Measurements from ENCODE around the gene FUT8.

FUT8 gene

GRCh38 chr14:65433157-65433556 is 20.6 kb downstream of the FUT8 start:
- no peaks in the 10 kb centered on the region for H3K27me3 ChIP-seq (ENCODE audit: low read depth, low read length)
- H3K9me3 ChIP-seq (ENCODE audit: control insufficient read depth in 1 of 2, low read length in 2 of 2) = peaks cover 0 to 3% of the 10 kb centered on the region in 2 donors
- no peak overlapping the region for H3K27ac ChIP-seq (ENCODE audit: low read length)
- H3K4me1 ChIP-seq (ENCODE audit: control insufficient read depth in 1 of 2, insufficient read depth in 2 of 2, low read length in 2 of 2) = no peaks in the 10 kb centered on the region
- no peak overlapping the region for H3K4me3 ChIP-seq (ENCODE audit: low read depth in 1 of 2, low read length in 2 of 2)
- no peaks in the 10 kb centered on the region for H3K36me3 ChIP-seq (ENCODE audit: control insufficient read depth in 1 of 2, insufficient read depth in 2 of 2, low read length in 2 of 2)

GRCh38 chr14:65433646-65434045 is 21.1 kb downstream of the FUT8 start:
- Histone ChIP-seq H3K4me1 (ENCODE audit: control insufficient read depth in 1 of 2, insufficient read depth in 2 of 2, low read length in 2 of 2) (no peaks in the 10 kb centered on the region), H3K27ac (ENCODE audit: low read length) (no peak overlapping the region), H3K36me3 (ENCODE audit: control insufficient read depth in 1 of 2, insufficient read depth in 2 of 2, low read length in 2 of 2) (no peaks in the 10 kb centered on the region)

GRCh38 chr14:65434216-65434850 is 21.8 kb downstream of the FUT8 start:
- H3K36me3 ChIP-seq (ENCODE audit: control insufficient read depth in 1 of 2, insufficient read depth in 2 of 2, low read length in 2 of 2) = no peaks in the 10 kb centered on the region
- peaks cover 0 to 3% of the 10 kb centered on the region in 2 donors for H3K9me3 ChIP-seq (ENCODE audit: control insufficient read depth in 1 of 2, low read length in 2 of 2)
- no peaks in the 10 kb centered on the region for H3K27me3 ChIP-seq (ENCODE audit: low read depth, low read length)
- H3K27ac ChIP-seq (ENCODE audit: low read length) = no peak overlapping the region
- H3K4me3 ChIP-seq (ENCODE audit: low read depth in 1 of 2, low read length in 2 of 2) = no peak overlapping the region
- no peaks in the 10 kb centered on the region for H3K4me1 ChIP-seq (ENCODE audit: control insufficient read depth in 1 of 2, insufficient read depth in 2 of 2, low read length in 2 of 2)

More at GRCh38 chr14:65433646-65434045, 21.1 kb downstream of the FUT8 start:
- Histone ChIP-seq H3K9me3 (ENCODE audit: control insufficient read depth in 1 of 2, low read length in 2 of 2) (peaks cover 0 to 3% of the 10 kb centered on the region in 2 donors), H3K27me3 (ENCODE audit: low read depth, low read length) (no peaks in the 10 kb centered on the region), H3K4me3 (ENCODE audit: low read depth in 1 of 2, low read length in 2 of 2) (no peak overlapping the region)

GRCh38 chr14:65438266-65438933 is 25.9 kb downstream of the FUT8 start:
- Histone ChIP-seq H3K4me3 (ENCODE audit: low read depth in 1 of 2, low read length in 2 of 2) (no peak overlapping the region), H3K4me1 (ENCODE audit: control insufficient read depth in 1 of 2, insufficient read depth in 2 of 2, low read length in 2 of 2) (no peaks in the 10 kb centered on the region), H3K36me3 (ENCODE audit: control insufficient read depth in 1 of 2, insufficient read depth in 2 of 2, low read length in 2 of 2) (no peaks in the 10 kb centered on the region), H3K9me3 (ENCODE audit: control insufficient read depth in 1 of 2, low read length in 2 of 2) (peaks cover 0 to 3% of the 10 kb centered on the region in 2 donors), H3K27me3 (ENCODE audit: low read depth, low read length) (no peaks in the 10 kb centered on the region), H3K27ac (ENCODE audit: low read length) (no peak overlapping the region)

- H3K27me3 ChIP-seq (ENCODE audit: low read depth, low read length) = no peaks in the 10 kb centered on the region
Observed at GRCh38 chr14:65439117-65439516, 26.6 kb downstream of the FUT8 start.

GRCh38 chr14:65440230-65440629 is 27.7 kb downstream of the FUT8 start:
- no peaks in the 10 kb centered on the region for H3K27me3 ChIP-seq (ENCODE audit: low read depth, low read length)
- no peak overlapping the region for H3K27ac ChIP-seq (ENCODE audit: low read length)
- no peaks in the 10 kb centered on the region for H3K4me1 ChIP-seq (ENCODE audit: control insufficient read depth in 1 of 2, insufficient read depth in 2 of 2, low read length in 2 of 2)
- no peaks in the 10 kb centered on the region for H3K36me3 ChIP-seq (ENCODE audit: control insufficient read depth in 1 of 2, insufficient read depth in 2 of 2, low read length in 2 of 2)
- peaks cover 0 to 3% of the 10 kb centered on the region in 2 donors for H3K9me3 ChIP-seq (ENCODE audit: control insufficient read depth in 1 of 2, low read length in 2 of 2)
- H3K4me3 ChIP-seq (ENCODE audit: low read depth in 1 of 2, low read length in 2 of 2) = no peak overlapping the region

More at GRCh38 chr14:65439117-65439516, 26.6 kb downstream of the FUT8 start:
- H3K4me1 ChIP-seq (ENCODE audit: control insufficient read depth in 1 of 2, insufficient read depth in 2 of 2, low read length in 2 of 2) = no peaks in the 10 kb centered on the region
- H3K27ac ChIP-seq (ENCODE audit: low read length) = no peak overlapping the region
- no peak overlapping the region for H3K4me3 ChIP-seq (ENCODE audit: low read depth in 1 of 2, low read length in 2 of 2)
- no peaks in the 10 kb centered on the region for H3K36me3 ChIP-seq (ENCODE audit: control insufficient read depth in 1 of 2, insufficient read depth in 2 of 2, low read length in 2 of 2)
- H3K9me3 ChIP-seq (ENCODE audit: control insufficient read depth in 1 of 2, low read length in 2 of 2) = peaks cover 0 to 3% of the 10 kb centered on the region in 2 donors

- no peaks in the 10 kb centered on the region for H3K36me3 ChIP-seq (ENCODE audit: control insufficient read depth in 1 of 2, insufficient read depth in 2 of 2, low read length in 2 of 2)
- no peaks in the 10 kb centered on the region for H3K9me3 ChIP-seq (ENCODE audit: control insufficient read depth in 1 of 2, low read length in 2 of 2)
- H3K4me3 ChIP-seq (ENCODE audit: low read depth in 1 of 2, low read length in 2 of 2) = no peak overlapping the region
- H3K4me1 ChIP-seq (ENCODE audit: control insufficient read depth in 1 of 2, insufficient read depth in 2 of 2, low read length in 2 of 2) = no peaks in the 10 kb centered on the region
- H3K27ac ChIP-seq (ENCODE audit: low read length) = no peak overlapping the region
- H3K27me3 ChIP-seq (ENCODE audit: low read depth, low read length) = no peaks in the 10 kb centered on the region
Observed at GRCh38 chr14:65444230-65444629, 31.7 kb downstream of the FUT8 start.

GRCh38 chr14:65446159-65446558 is 33.6 kb downstream of the FUT8 start:
- no peak overlapping the region for H3K27ac ChIP-seq (ENCODE audit: low read length)
- H3K36me3 ChIP-seq (ENCODE audit: control insufficient read depth in 1 of 2, insufficient read depth in 2 of 2, low read length in 2 of 2) = no peaks in the 10 kb centered on the region
- H3K9me3 ChIP-seq (ENCODE audit: control insufficient read depth in 1 of 2, low read length in 2 of 2) = no peaks in the 10 kb centered on the region
- H3K4me3 ChIP-seq (ENCODE audit: low read depth in 1 of 2, low read length in 2 of 2) = no peak overlapping the region
- no peaks in the 10 kb centered on the region for H3K27me3 ChIP-seq (ENCODE audit: low read depth, low read length)
- H3K4me1 ChIP-seq (ENCODE audit: control insufficient read depth in 1 of 2, insufficient read depth in 2 of 2, low read length in 2 of 2) = no peaks in the 10 kb centered on the region

- Histone ChIP-seq H3K36me3 (ENCODE audit: control insufficient read depth in 1 of 2, insufficient read depth in 2 of 2, low read length in 2 of 2) (no peaks in the 10 kb centered on the region), H3K4me1 (ENCODE audit: control insufficient read depth in 1 of 2, insufficient read depth in 2 of 2, low read length in 2 of 2) (no peaks in the 10 kb centered on the region), H3K27me3 (ENCODE audit: low read depth, low read length) (no peaks in the 10 kb centered on the region), H3K27ac (ENCODE audit: low read length) (no peak overlapping the region), H3K9me3 (ENCODE audit: control insufficient read depth in 1 of 2, low read length in 2 of 2) (no peaks in the 10 kb centered on the region), H3K4me3 (ENCODE audit: low read depth in 1 of 2, low read length in 2 of 2) (no peak overlapping the region)
Observed at GRCh38 chr14:65449647-65450046, 37.1 kb downstream of the FUT8 start.

- H3K27ac ChIP-seq (ENCODE audit: low read length) = no peak overlapping the region
- no peaks in the 10 kb centered on the region for H3K9me3 ChIP-seq (ENCODE audit: control insufficient read depth in 1 of 2, low read length in 2 of 2)
- peaks cover 3 to 15% of the 10 kb centered on the region in 2 donors for H3K36me3 ChIP-seq (ENCODE audit: control insufficient read depth in 1 of 2, insufficient read depth in 2 of 2, low read length in 2 of 2)
- H3K27me3 ChIP-seq (ENCODE audit: low read depth, low read length) = no peaks in the 10 kb centered on the region
- no peak overlapping the region for H3K4me3 ChIP-seq (ENCODE audit: low read depth in 1 of 2, low read length in 2 of 2)
- H3K4me1 ChIP-seq (ENCODE audit: control insufficient read depth in 1 of 2, insufficient read depth in 2 of 2, low read length in 2 of 2) = no peaks in the 10 kb centered on the region
Observed at GRCh38 chr14:65453807-65454480, 41.4 kb downstream of the FUT8 start.

- no peaks in the 10 kb centered on the region for H3K4me1 ChIP-seq (ENCODE audit: control insufficient read depth in 1 of 2, insufficient read depth in 2 of 2, low read length in 2 of 2)
- H3K9me3 ChIP-seq (ENCODE audit: control insufficient read depth in 1 of 2, low read length in 2 of 2) = peaks cover 0 to 3% of the 10 kb centered on the region in 2 donors
- no peaks in the 10 kb centered on the region for H3K27me3 ChIP-seq (ENCODE audit: low read depth, low read length)
- no peak overlapping the region for H3K4me3 ChIP-seq (ENCODE audit: low read depth in 1 of 2, low read length in 2 of 2)
- H3K27ac ChIP-seq (ENCODE audit: low read length) = no peak overlapping the region
- H3K36me3 ChIP-seq (ENCODE audit: control insufficient read depth in 1 of 2, insufficient read depth in 2 of 2, low read length in 2 of 2) = peaks cover 3 to 26% of the 10 kb centered on the region in 2 donors
Observed at GRCh38 chr14:65456247-65456646, 43.7 kb downstream of the FUT8 start.

Measured in muscle layer of duodenum (tissue), 2 donors.